ENCODE results near the gene ADAM22.

DNA sequence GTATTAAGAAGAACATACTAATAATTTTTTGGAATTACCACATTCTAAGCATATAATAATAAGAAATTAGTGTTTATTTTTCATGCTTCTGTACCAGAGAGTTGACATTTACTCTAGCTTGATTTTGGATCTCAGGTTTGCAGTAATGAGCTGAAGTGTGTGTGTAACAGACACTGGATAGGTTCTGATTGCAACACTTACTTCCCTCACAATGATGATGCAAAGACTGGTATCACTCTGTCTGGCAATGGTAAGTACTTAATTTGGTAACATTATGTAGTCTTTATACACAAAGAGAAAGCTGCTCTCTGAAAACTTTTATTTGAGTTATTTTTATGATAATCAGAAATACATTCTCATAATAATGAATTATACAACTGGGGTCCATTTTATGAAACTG lies 231.6 kb downstream of the ADAM22 start:
- TF ChIP-seq EZH2 (IDR thresholded peaks at IDR 0.05; ENCODE audit: borderline replicate concordance, low read depth, low read length, severe bottlenecking) = no peak
- TF ChIP-seq, protein P1, sequence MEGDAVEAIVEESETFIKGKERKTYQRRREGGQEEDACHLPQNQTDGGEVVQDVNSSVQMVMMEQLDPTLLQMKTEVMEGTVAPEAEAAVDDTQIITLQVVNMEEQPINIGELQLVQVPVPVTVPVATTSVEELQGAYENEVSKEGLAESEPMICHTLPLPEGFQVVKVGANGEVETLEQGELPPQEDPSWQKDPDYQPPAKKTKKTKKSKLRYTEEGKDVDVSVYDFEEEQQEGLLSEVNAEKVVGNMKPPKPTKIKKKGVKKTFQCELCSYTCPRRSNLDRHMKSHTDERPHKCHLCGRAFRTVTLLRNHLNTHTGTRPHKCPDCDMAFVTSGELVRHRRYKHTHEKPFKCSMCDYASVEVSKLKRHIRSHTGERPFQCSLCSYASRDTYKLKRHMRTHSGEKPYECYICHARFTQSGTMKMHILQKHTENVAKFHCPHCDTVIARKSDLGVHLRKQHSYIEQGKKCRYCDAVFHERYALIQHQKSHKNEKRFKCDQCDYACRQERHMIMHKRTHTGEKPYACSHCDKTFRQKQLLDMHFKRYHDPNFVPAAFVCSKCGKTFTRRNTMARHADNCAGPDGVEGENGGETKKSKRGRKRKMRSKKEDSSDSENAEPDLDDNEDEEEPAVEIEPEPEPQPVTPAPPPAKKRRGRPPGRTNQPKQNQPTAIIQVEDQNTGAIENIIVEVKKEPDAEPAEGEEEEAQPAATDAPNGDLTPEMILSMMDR (IDR thresholded peaks at IDR 0.05; ENCODE audit: borderline replicate concordance, extremely low read depth, low read length, poor library complexity, severe bottlenecking) = no peak
